Mammary epithelial cell (primary cell): Measurements from ENCODE around the gene INKA2.

Experiments used
- EZH2 ChIP-seq: IDR thresholded peaks from 2 replicates; pipeline ENCODE4 v1.6.1; 2012; ENCODE audit warnings: low read length, inconsistent platforms, borderline replicate concordance
- TF ChIP-seq, protein P1 (sequence below), 2 donors: IDR thresholded peaks in 1 of 2; conservative IDR thresholded peaks in 1 of 2; 2 replicates each; pipeline ENCODE4 v1.5.1; 2011 to 2012; ENCODE audit warnings: inconsistent platforms in 2 of 2, low read length in 2 of 2, mild to moderate bottlenecking in 2 of 2, control low read depth in 1 of 2, low read depth in 1 of 2; ENCODE audit not compliant: insufficient read depth in 1 of 2; ENCODE audit errors: extremely low read depth in 1 of 2

DNA sequence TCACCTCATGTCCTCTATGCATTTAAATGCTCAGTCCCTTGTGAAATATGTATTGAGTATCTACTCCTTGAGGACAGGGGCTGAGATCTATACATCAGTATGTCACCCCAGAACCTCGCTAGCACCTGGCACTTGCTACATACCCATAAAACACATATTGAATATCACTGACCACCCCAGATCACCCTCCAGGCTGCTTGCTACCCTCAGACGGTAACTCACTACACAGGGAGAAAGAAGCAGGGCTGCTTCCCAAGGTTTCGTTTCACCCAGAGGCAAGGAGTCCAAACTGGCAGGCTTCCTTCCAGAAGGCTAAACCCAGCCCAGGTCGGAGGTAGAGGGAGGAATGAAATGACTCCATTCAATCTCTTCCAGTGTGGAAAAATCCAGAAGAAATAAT is 8.5 kb downstream of the INKA2 start:
- TF ChIP-seq, protein P1, sequence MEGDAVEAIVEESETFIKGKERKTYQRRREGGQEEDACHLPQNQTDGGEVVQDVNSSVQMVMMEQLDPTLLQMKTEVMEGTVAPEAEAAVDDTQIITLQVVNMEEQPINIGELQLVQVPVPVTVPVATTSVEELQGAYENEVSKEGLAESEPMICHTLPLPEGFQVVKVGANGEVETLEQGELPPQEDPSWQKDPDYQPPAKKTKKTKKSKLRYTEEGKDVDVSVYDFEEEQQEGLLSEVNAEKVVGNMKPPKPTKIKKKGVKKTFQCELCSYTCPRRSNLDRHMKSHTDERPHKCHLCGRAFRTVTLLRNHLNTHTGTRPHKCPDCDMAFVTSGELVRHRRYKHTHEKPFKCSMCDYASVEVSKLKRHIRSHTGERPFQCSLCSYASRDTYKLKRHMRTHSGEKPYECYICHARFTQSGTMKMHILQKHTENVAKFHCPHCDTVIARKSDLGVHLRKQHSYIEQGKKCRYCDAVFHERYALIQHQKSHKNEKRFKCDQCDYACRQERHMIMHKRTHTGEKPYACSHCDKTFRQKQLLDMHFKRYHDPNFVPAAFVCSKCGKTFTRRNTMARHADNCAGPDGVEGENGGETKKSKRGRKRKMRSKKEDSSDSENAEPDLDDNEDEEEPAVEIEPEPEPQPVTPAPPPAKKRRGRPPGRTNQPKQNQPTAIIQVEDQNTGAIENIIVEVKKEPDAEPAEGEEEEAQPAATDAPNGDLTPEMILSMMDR (conservative IDR thresholded peaks at IDR 0.05 in 1 of 2, IDR thresholded peaks at IDR 0.05 in 1 of 2; ENCODE audit: extremely low read depth in 1 of 2, insufficient read depth in 1 of 2, low read depth in 1 of 2, low read length in 2 of 2) = no peak
- TF ChIP-seq EZH2 = no peak
